SK-N-MC (cell line): Measurements from ENCODE around the gene ARMH2.

Experiments
- EZH2 ChIP-seq: fragments of 200-600 bp; sonication (generic); IDR thresholded peaks from one replicate; pipeline ENCODE4 v1.6.1; 2017; ENCODE audit warnings: antibody characterized with exemption
- POLR2AphosphoS5 ChIP-seq: IDR thresholded peaks from 2 replicates; pipeline ENCODE4 v1.6.1; 2012; ENCODE audit warnings: mild to moderate bottlenecking, low read depth, low read length, borderline replicate concordance

- no peak for TF ChIP-seq EZH2
- no peak for TF ChIP-seq POLR2AphosphoS5
Observed at GRCh38 chr6:24838994-24839393, 40.3 kb upstream of the ARMH2 start.
